H1 (cell line): ENCODE measurements around the gene MPP4. TPM values are rescaled to one million over a fixed set of nuclear protein-coding genes. Genes with fewer than 3 reads are reported as not detected.

Source experiments
- CEBPB ChIP-seq: IDR thresholded peaks from 2 replicates; pipeline ENCODE4 v1.6.1; 2012; ENCODE audit warnings: low read depth, low read length
- PHF8 ChIP-seq: fragments of 200-600 bp; sonication (generic); conservative IDR thresholded peaks from 2 replicates; pipeline ENCODE4 v1.7.1; 2012; ENCODE audit warnings: low read depth, mild to moderate bottlenecking, inconsistent platforms, low read length, moderate library complexity
- SIN3A ChIP-seq, 2 experiments: IDR thresholded peaks in 1 of 2; conservative IDR thresholded peaks in 1 of 2; 2 replicates each; pipeline ENCODE4 v1.6.1; 2011 to 2012; ENCODE audit warnings: low read length in 2 of 2, improper control_type of control experiment in 1 of 2, low read depth in 1 of 2, mild to moderate bottlenecking in 1 of 2
- SP4 ChIP-seq: IDR thresholded peaks from 2 replicates; pipeline ENCODE4 v1.6.1; 2012; ENCODE audit warnings: low read length, inconsistent platforms
- TBP ChIP-seq: IDR thresholded peaks from 2 replicates; pipeline ENCODE4 v1.6.1; 2011; ENCODE audit warnings: low read depth, low read length, improper control_type of control experiment
- polyA plus RNA-seq, 7 experiments: library from polyadenylated mRNA; depleted of rRNA in 3 of 7; stranded (reverse) in 5 of 7; unstranded in 2 of 7; fragments of >200 nt in 5 of 7; fragments of 200-250 nt in 2 of 7; gene quantifications; 1 replicate in 5 of 7; 2 replicates in 1 of 7; 4 replicates in 1 of 7; pipeline versions ENCODE4 v1.2.1 to v1.2.3, GENCODE V29; 2011 to 2013; ENCODE audit warnings: missing spikeins in 2 of 7, mixed read lengths in 2 of 7
- total RNA-seq: library from RNA; stranded (reverse); fragmentation: NEBNext Ultra II Directional; extraction: Animal tissue kit (Norgen Biotek cat#: 25700); gene quantifications from 2 replicates; pipeline ENCODE4 v1.2.1, GENCODE V29; 2021
- TF ChIP-seq, protein P1 (sequence below): fragments of 300-600 bp; sonication (generic); IDR thresholded peaks from 2 replicates; pipeline ENCODE4 v1.7.1; 2012; ENCODE audit warnings: low read length, moderate library complexity, mild to moderate bottlenecking, inconsistent platforms; ENCODE audit not compliant: insufficient replicate concordance

Gene MPP4
- total and polyA plus RNA-seq, 2 of the 8 experiments (the other 6 are each of a cell fraction or from before 2014, with no cell fraction given): not detected

DNA sequence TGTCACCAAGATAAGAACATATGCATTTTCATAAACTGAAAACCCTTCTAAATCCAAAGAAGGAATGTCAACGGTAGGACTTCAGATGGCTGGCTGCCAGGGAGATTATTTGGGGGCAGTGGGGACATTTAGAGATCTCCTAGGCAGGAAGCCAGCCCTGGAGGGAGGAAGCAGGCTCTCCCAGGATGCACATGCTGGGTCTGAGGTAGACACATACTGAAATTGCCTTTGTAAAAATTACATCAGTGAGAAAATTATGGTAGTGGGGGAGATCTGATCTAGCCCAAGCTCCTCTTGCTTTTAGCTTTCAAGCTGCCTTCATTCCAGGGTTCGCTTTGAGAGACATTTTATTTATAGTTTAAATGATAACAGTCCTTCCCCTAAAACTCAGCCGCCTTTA lies 24.1 kb downstream of the MPP4 start (continued):
- TF ChIP-seq, protein P1, sequence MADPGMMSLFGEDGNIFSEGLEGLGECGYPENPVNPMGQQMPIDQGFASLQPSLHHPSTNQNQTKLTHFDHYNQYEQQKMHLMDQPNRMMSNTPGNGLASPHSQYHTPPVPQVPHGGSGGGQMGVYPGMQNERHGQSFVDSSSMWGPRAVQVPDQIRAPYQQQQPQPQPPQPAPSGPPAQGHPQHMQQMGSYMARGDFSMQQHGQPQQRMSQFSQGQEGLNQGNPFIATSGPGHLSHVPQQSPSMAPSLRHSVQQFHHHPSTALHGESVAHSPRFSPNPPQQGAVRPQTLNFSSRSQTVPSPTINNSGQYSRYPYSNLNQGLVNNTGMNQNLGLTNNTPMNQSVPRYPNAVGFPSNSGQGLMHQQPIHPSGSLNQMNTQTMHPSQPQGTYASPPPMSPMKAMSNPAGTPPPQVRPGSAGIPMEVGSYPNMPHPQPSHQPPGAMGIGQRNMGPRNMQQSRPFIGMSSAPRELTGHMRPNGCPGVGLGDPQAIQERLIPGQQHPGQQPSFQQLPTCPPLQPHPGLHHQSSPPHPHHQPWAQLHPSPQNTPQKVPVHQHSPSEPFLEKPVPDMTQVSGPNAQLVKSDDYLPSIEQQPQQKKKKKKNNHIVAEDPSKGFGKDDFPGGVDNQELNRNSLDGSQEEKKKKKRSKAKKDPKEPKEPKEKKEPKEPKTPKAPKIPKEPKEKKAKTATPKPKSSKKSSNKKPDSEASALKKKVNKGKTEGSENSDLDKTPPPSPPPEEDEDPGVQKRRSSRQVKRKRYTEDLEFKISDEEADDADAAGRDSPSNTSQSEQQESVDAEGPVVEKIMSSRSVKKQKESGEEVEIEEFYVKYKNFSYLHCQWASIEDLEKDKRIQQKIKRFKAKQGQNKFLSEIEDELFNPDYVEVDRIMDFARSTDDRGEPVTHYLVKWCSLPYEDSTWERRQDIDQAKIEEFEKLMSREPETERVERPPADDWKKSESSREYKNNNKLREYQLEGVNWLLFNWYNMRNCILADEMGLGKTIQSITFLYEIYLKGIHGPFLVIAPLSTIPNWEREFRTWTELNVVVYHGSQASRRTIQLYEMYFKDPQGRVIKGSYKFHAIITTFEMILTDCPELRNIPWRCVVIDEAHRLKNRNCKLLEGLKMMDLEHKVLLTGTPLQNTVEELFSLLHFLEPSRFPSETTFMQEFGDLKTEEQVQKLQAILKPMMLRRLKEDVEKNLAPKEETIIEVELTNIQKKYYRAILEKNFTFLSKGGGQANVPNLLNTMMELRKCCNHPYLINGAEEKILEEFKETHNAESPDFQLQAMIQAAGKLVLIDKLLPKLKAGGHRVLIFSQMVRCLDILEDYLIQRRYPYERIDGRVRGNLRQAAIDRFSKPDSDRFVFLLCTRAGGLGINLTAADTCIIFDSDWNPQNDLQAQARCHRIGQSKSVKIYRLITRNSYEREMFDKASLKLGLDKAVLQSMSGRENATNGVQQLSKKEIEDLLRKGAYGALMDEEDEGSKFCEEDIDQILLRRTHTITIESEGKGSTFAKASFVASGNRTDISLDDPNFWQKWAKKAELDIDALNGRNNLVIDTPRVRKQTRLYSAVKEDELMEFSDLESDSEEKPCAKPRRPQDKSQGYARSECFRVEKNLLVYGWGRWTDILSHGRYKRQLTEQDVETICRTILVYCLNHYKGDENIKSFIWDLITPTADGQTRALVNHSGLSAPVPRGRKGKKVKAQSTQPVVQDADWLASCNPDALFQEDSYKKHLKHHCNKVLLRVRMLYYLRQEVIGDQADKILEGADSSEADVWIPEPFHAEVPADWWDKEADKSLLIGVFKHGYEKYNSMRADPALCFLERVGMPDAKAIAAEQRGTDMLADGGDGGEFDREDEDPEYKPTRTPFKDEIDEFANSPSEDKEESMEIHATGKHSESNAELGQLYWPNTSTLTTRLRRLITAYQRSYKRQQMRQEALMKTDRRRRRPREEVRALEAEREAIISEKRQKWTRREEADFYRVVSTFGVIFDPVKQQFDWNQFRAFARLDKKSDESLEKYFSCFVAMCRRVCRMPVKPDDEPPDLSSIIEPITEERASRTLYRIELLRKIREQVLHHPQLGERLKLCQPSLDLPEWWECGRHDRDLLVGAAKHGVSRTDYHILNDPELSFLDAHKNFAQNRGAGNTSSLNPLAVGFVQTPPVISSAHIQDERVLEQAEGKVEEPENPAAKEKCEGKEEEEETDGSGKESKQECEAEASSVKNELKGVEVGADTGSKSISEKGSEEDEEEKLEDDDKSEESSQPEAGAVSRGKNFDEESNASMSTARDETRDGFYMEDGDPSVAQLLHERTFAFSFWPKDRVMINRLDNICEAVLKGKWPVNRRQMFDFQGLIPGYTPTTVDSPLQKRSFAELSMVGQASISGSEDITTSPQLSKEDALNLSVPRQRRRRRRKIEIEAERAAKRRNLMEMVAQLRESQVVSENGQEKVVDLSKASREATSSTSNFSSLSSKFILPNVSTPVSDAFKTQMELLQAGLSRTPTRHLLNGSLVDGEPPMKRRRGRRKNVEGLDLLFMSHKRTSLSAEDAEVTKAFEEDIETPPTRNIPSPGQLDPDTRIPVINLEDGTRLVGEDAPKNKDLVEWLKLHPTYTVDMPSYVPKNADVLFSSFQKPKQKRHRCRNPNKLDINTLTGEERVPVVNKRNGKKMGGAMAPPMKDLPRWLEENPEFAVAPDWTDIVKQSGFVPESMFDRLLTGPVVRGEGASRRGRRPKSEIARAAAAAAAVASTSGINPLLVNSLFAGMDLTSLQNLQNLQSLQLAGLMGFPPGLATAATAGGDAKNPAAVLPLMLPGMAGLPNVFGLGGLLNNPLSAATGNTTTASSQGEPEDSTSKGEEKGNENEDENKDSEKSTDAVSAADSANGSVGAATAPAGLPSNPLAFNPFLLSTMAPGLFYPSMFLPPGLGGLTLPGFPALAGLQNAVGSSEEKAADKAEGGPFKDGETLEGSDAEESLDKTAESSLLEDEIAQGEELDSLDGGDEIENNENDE: no peak
- TF ChIP-seq TBP (no peak), CEBPB (no peak), PHF8 (no peak), SIN3A (conservative IDR thresholded peaks at IDR 0.05 in 1 of 2, IDR thresholded peaks at IDR 0.05 in 1 of 2; ENCODE audit: low read depth in 1 of 2, low read length in 2 of 2) (no peak), SP4 (no peak)
- TF ChIP-seq, all 59 proteins: peak for 0
